ENCODE results near the gene NEDD4L.

Gene NEDD4L

DNA sequence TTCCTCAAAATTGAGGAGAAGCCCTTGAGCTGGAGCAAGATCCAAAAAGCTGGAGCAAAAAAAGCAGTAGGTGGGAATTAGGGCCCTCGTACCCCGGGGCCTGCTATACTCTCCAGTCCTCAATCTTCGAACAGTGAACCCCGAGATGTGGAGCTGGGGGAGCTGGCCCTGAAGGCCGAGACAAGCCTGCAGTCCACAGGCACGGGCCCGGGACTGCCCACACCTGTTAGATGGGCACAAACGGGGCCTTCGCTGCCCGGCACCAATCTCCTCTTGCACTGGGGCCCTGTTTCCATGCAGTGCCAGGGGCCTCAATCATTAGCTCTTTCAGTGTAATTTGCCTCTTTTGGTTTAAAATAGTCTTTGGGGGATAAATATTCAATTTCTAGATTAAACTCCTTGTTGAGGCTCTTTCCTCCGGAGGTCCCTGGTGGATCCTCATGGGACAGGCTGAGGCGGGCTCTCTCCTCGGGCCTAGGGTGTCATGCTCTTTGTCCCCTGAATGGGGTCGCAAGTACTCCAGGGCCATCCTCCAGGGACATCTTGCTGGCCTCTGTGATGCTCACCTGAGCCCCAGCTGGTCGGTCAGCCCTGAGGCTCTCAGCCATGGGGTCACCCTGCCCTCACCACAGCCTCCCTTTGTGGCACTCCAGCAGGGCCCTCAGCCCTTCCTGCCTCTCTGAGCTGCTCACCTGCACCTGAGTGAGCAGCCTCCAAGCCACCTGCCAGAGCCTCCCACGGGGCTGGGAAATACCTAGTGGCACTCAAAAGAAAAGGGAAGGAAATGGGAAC lies 361.3 kb downstream of the NEDD4L start:
- no peak for ATAC-seq

GRCh38 chr18:58407263-58407648 lies 363.2 kb downstream of the NEDD4L start:
- ATAC-seq: no peak

- no peak for ATAC-seq
Measured at GRCh38 chr18:58407649-58408407, 363.8 kb downstream of the NEDD4L start.

- no peak for ATAC-seq
Measured at GRCh38 chr18:58408665-58409064, 364.6 kb downstream of the NEDD4L start.

DNA sequence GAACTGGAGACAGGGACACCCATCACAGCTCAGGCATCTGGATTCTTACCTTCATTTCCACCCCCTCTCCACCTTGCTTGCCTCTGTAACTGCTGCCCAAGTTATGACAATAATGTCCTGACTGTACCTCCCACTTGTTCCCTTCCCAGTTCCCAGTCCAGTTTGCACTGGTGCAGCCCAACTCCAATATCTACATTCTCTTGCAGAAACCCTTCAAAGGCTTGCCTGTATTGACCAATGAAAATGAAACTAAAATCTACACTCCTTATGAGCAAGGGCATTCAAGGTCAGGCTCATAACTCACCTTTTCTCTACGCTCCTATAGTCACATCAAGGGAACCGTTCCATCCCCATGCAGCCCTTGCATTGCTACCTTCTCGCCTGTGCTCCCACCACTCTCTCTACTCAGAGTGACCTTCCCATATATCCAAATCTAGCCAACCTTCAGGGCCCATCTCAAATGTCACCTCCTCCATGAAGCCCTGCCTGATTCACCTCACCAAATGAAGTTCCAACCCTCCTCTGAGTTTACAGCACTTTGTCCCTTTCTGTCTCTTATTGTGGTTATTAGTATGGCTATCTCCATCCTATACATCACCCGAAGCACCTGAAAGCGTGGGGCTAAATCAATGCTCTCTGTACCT lies 365.9 kb downstream of the NEDD4L start:
- ATAC-seq: no peak

DNA sequence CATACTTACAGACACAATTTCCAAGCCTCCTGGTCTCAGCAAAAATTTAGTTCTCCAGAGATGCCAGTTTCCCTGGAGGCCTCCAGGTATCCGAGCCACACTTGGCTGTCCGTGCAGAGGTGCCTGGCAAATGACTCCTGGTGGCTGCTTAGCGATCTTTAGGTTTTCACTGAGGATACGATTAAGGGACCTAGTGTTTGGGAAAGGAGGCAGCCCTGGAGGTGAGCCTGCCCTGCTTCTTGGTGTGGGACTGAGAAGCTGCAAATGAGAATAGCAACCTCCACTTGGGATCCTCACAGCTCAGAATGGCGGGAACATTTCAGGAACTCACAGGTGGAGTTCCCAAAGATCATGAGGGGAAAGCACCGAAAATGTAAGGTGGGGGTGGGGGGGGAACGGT lies 367.3 kb downstream of the NEDD4L start:
- no peak for ATAC-seq

DNA sequence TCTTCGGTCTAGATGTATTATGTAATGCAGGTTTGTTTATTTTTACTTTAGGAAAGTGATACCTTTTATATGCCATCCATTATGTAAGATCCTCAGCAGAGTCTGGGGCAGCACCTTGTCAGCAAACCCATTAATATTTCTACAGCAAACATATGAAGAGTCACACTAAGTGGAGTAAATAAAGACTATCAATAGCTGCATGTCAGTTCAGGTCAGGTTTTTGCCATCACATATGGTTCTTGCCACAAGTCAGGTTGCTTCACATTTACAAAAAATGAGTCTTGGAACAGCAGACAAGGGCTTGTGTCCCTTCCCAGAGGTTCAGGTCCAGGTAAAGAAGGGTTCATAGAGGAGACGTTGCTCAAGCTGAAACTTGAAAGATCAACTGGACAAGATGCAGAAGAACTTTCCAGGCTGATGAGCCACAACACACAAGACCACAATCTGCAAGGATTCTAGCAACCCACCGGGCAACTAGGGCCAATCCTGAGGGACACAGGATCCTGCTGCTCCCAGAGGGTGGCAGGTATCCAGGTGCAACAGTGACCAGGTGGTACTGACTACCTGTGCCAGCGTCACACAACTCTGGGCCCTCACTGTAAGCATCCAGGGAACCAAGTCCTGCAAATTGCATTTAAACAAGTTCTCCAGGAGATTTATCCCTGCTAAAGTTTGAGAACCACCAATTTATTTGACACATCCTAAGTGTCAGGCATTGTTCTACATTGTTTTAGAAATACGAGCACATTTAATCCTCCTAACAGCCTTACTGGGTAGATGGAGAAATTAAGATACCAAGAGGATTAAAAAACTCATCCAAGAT lies 369.0 kb downstream of the NEDD4L start:
- no peak for ATAC-seq

DNA sequence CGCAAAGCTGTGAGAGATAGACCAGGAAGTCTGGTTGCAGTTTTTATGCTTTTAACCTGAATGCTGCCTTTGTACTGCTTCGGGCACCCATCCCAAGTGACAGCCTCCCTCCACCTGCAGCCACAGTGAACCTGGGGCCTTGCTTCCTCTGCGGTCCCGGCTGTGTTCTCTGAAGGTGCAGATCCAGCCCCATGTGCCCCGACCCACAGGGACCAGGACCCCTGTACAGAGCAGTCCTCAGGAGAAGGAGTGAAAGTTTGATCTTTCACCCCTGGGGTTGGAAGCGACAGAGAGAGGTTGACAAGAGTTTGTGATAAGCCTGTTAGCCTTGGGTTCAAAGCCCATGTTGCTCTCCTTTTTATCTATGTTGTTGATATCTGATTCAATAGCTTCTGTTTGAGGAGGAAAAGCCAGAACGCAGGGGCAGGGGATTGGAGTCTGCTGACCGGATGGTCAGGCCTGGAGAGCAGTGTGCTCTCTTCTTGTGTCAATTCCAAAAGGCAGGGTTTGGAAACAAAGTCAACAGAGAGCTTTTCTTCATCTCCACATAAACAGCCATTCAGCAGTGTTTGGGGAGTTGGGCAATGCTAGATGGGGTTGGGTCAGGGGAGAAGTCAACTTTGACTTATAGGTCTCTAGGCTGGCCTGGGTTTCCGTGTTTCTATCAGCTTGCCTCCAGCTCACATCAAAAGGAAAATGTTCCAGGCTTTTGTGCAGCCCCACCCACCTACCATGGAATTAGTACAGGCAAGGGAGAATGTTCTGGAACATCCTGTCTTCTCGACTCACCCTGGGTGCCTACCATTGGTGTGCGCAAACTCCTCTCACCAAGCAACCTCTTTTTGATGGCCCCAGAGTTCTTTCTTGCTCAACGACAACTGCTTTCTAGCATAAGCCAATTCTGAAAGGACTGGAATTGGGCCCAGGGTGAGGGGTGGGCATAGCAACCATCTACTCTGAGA lies 369.9 kb downstream of the NEDD4L start:
- no peak for ATAC-seq

- no peak for ATAC-seq
Measured at GRCh38 chr18:58416014-58416703, 372.1 kb downstream of the NEDD4L start.

DNA sequence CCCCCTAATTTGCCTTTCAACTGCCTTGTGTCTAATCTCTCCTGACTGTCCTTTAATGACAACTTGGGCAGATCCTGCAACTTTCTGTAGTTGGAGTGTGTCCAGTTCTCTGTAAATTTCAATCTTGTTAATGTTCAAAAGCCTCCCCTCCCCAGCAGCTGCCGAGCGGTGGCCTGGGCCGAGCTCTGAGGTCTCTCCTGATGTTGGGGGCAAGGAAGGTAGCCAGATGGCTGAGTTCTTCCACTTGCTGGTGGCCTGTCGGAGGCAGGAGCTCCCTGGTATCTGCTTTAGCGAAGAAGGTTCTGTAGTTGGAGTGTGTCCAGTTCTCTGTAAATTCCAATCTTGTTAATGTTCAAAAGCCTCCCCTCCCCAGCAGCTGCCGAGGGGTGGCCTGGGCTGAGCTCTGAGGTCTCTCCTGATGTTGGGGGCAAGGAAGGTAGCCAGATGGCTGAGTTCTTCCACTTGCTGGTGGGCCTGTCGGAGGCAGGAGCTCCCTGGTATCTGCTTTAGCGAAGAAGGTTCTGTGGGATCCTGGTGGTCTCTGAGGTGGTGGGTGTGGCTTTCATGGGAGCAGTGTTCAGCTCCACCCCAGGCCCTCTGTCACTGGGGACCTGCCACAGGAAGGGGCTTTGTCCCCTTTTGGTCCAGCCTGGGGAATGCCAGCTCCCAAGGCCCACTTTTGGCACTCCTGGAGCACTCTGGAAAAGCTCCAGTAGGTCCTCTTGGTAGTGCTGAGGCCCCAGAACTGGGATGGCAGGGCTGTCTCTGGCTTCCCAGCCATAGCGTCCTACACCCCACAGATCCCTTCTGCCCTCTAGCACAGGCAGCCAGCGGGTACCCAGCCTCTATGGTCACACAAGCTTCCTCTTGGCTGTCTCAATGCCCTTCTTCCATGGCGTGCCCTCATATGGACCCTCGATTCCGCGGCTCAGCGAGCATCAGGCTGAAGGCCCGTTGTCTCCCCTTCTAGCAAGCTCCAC lies 373.0 kb downstream of the NEDD4L start:
- no peak for ATAC-seq

DNA sequence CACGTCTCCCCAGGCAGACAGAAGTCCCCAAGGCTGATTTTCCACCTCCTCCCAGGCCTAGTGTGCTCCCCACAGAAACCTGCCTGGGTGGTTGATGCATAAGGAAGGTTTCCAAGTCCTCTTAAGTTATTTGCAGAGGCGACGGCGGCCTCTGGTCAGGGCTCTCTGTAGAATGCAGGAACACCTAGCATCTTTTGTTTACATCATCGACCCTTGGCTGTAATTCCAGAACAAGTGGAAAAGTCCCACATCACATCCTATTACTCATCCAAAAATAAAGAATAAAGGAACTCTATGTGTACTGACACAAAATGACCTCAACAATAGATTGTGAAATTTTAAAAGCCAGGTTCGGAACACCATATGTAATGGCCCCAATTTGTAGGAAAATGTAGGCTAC lies 373.7 kb downstream of the NEDD4L start:
- ATAC-seq: no peak

GRCh38 chr18:58418361-58418760 lies 374.3 kb downstream of the NEDD4L start:
- no peak for ATAC-seq

- ATAC-seq: no peak
Measured at GRCh38 chr18:58419587-58420199, 375.7 kb downstream of the NEDD4L start.

GRCh38 chr18:58426611-58427010 lies 382.6 kb downstream of the NEDD4L start:
- ATAC-seq: no peak

DNA sequence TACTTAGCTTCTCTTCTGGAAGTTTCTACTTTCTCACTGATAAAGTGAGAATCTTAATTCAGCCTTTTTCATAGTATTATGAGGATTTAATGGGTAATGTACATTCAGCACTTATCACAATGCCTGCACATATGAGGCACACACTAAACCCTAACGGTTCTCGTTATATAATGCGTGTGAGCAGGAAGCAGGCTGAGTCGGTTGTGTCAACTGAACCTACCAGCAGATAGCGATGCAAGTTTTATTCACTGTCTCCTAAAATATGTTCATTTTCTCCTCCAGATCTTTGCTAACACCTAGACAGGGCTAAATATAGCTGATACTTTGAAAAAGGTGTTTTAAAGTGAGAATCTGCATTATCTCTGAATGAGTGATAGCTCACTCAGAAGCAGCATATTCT lies 383.3 kb downstream of the NEDD4L start:
- no peak for ATAC-seq

DNA sequence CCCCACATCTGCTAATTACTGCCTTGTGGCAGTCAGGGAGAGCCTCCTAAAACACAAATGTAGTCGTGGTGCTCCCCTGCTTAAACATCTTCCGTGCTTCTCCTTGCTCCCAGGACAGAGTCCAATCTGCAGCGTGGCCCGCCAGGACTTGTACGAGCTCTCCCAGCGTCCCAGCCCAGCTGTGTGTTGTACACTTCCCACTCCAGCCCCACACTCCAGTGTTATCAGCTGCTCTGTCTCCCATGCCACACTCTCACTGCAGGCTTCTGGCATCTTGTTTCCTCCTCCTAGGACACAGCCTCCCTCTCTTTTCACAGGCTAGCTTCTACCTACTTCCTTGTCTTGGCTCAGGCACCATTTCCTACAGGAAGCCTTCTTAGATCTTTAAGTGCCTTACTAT lies 385.4 kb downstream of the NEDD4L start:
- no peak for ATAC-seq

GRCh38 chr18:58431215-58431614 lies 387.2 kb downstream of the NEDD4L start:
- ATAC-seq: no peak

DNA sequence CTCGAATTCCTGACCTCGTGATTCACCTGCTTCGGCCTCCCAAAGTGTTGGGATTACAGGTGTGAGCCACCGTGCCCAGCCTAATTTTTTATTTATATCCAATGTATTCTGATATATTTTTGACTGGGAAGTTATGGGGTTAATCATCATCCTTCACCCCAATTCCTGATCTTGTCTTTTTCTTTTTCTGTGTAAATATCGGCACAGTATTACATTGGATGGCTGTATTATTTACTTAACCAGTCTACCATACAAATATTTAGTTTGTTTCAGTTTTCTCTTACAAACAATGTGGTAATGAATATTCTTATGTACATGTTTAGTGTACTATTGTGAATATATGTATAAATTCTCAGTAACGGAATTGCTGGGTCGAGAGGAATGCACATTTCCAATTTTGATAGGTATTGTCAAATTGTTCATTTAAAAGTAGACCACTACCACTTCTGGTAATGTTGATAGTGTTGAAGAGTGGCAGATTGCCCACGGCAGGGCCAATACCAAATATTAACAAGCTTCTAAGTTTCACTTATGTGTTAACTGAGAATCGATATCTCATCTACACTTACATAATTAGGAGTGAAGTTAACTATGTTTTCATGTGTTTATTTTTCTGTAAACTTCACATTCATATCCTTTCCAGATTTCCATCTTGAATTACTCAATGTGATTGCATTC lies 388.2 kb downstream of the NEDD4L start:
- no peak for ATAC-seq

All from activated CD4-positive, CD25-positive, alpha-beta regulatory T cell treated with anti-CD3 and anti-CD28 coated beads, Interleukin-2, amount 50 U/mL, for 24 hours (primary cell).